ENCODE results near the gene NET1. TPM values are rescaled to one million over a fixed set of nuclear protein-coding genes. Genes with fewer than 3 reads are reported as not detected.
A peak's percentile ranks its signal among the peaks of the same experiment; 100 is the strongest.
"Not testable (repeated sequence)": the region's sequence is repeated elsewhere in the genome, so short reads cannot be mapped to it uniquely, and the experiment has no call there.

Gene NET1
- total RNA-seq, 1 experiment from 2014 or later = 175 TPM

DNA sequence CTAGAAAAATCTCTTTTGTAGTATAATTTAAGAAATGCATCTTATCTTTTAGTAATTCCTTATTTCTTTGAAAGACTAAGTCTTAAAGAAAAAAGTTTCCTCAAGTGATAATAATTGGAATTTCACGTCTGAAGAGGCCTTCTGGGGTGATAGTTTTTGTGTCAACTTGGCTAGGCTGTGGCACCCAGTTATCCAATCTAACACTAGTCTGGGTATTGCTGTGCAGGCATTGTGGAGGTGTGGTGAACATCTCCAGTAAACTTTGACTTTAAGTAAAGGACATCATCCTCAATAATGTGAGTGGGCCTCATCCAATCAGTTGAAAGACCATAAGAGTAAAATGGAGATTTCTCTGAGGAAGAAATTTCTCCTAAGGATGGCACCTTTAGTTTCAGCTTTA lies 5.4 kb upstream of the NET1 start:
- H3K36me3 ChIP-seq (ENCODE audit: control insufficient read depth, insufficient read depth, low read length) = no peaks in the 10 kb centered on the region
- H3K36me3 Mint-ChIP-seq (ENCODE audit: insufficient read depth, unreplicated experiment) = no peaks in the 10 kb centered on the region
- no peaks in the 10 kb centered on the region for H3K4me1 Mint-ChIP-seq (ENCODE audit: low read depth, unreplicated experiment)
- intact Hi-C loops (cut with micrococcal nuclease; ENCODE audit: unreplicated experiment) = no loop called here
- H3K27me3 Mint-ChIP-seq (ENCODE audit: insufficient read depth, unreplicated experiment) = no peaks in the 10 kb centered on the region
- ChIA-PET CTCF (no interaction called here), POLR2A (no interaction called here)
- BruUV-seq (replicated peaks) = no TSS peak
- no peak overlapping the region for H3K4me3 Mint-ChIP-seq (ENCODE audit: unreplicated experiment)
- peaks cover 19% of the 10 kb centered on the region for H3K9me3 ChIP-seq
- peaks cover 20% of the 10 kb centered on the region for H3K9me3 Mint-ChIP-seq (ENCODE audit: unreplicated experiment)
- H3K4me3 ChIP-seq (ENCODE audit: low read depth, low read length) = no peak overlapping the region
- H3K4me1 ChIP-seq = peaks cover 5% of the 10 kb centered on the region; the same call in 1 of the 2 replicates
- no peaks in the 10 kb centered on the region for H3K27me3 ChIP-seq (replicated peaks; ENCODE audit: control insufficient read depth, insufficient read depth, low read length)
- no peak for DNase-seq
- no peak for TF ChIP-seq CTCF (IDR thresholded peaks at IDR 0.05; ENCODE audit: insufficient read depth in 1 of 2, low read depth in 1 of 2, low read length in 1 of 2, severe bottlenecking in 1 of 2, unreplicated experiment in 1 of 2)
- no peak overlapping the region for H3K27ac Mint-ChIP-seq (ENCODE audit: unreplicated experiment)

GRCh38 chr10:5410787-5411186 lies 1.6 kb upstream of the NET1 start:
- intact Hi-C loops (cut with micrococcal nuclease; ENCODE audit: unreplicated experiment); H3K27me3 Mint-ChIP-seq (ENCODE audit: insufficient read depth, unreplicated experiment); H3K36me3 ChIP-seq (ENCODE audit: control insufficient read depth, insufficient read depth, low read length); DNase-seq; H3K4me1 Mint-ChIP-seq (ENCODE audit: low read depth, unreplicated experiment); H3K36me3 Mint-ChIP-seq (ENCODE audit: insufficient read depth, unreplicated experiment); BruUV-seq (replicated peaks); POLR2A ChIA-PET; H3K4me3 ChIP-seq (ENCODE audit: low read depth, low read length); H3K27me3 ChIP-seq (replicated peaks; ENCODE audit: control insufficient read depth, insufficient read depth, low read length); H3K4me3 Mint-ChIP-seq (ENCODE audit: unreplicated experiment); H3K27ac Mint-ChIP-seq (ENCODE audit: unreplicated experiment): not testable (repeated sequence)
- Histone ChIP-seq H3K9me3 (peaks cover 19% of the 10 kb centered on the region), H3K4me1 (peaks cover 15% of the 10 kb centered on the region; the same call in 1 of the 2 replicates)
- CTCF ChIA-PET = interaction anchor here (0.6 kb wide), 1 partner anchor 27 kb away, joined by 3 read pairs; no protein-coding TSS in a partner anchor
- H3K9me3 Mint-ChIP-seq (ENCODE audit: unreplicated experiment) = peaks cover 20% of the 10 kb centered on the region

DNA sequence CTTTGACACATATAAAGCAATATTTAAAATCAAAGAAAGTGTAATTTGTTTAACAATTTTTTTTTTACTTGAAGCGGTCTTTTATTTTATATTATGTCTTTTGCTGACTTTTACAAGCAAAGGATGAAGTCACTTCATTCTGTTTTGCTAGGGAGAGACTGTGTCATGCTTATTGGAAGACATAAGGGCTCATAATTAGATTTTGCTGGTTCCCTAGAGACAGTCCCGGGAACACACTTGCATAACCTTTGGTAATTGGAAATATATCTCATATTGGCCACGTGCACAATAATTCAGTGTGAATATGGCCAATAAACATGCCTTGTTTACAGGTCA lies 448 bp upstream of the NET1 start:
- no peak for TF ChIP-seq CTCF (IDR thresholded peaks at IDR 0.05; ENCODE audit: insufficient read depth in 1 of 2, low read depth in 1 of 2, low read length in 1 of 2, severe bottlenecking in 1 of 2, unreplicated experiment in 1 of 2)
- H3K4me3 Mint-ChIP-seq (ENCODE audit: unreplicated experiment) = no peak overlapping the region
- intact Hi-C loops (cut with micrococcal nuclease; ENCODE audit: unreplicated experiment) = no loop called here
- POLR2A ChIA-PET = no interaction called here
- H3K9me3 Mint-ChIP-seq (ENCODE audit: unreplicated experiment) = peaks cover 10% of the 10 kb centered on the region
- H3K4me3 ChIP-seq (ENCODE audit: low read depth, low read length) = peak overlapping the region; percentile 81
- H3K27me3 ChIP-seq (replicated peaks; ENCODE audit: control insufficient read depth, insufficient read depth, low read length) = no peaks in the 10 kb centered on the region
- H3K9me3 ChIP-seq = peaks cover 13% of the 10 kb centered on the region
- no peaks in the 10 kb centered on the region for H3K27me3 Mint-ChIP-seq (ENCODE audit: insufficient read depth, unreplicated experiment)
- H3K36me3 ChIP-seq (ENCODE audit: control insufficient read depth, insufficient read depth, low read length) = 0 out of 2 replicates have a peak, but pooled peaks cover under 1% of the 10 kb centered on the region
- H3K27ac Mint-ChIP-seq (ENCODE audit: unreplicated experiment) = no peak overlapping the region
- H3K4me1 ChIP-seq = peaks cover 15% of the 10 kb centered on the region; the same call in 1 of the 2 replicates
- no TSS peak for BruUV-seq (replicated peaks)
- no peaks in the 10 kb centered on the region for H3K36me3 Mint-ChIP-seq (ENCODE audit: insufficient read depth, unreplicated experiment)
- no peak for DNase-seq
- CTCF ChIA-PET = interaction anchor here (0.7 kb wide), 1 partner anchor 25 kb away, joined by 4 read pairs; no protein-coding TSS in a partner anchor
- H3K4me1 Mint-ChIP-seq (ENCODE audit: low read depth, unreplicated experiment) = no peaks in the 10 kb centered on the region
